CD4-positive, alpha-beta T cell treated with Interferon gamma for 1 hour (primary cell): ENCODE measurements around the gene TBR1.

Experiments
- DNase-seq: peaks from one replicate; pipeline ENCODE4 v3.0.0-alpha.2; 2020

The TBR1 gene

DNA sequence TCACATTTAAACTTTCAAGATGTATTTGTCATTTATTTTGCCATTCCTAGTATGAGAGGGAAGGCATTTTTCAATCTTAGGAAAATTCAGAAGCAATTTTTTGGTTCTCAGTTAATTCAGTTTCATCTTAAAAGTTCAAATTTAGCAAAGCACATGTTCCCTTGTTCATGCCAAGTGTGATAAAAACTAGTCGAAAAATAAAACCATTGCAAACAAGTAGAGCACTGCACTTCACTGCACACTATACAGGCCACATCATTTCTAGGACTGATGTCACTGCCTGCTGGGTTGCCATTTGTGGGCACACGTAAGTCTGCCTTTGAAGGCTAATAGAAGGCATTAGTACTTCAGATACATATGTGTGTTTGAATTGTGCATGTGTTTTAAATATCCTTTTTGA, 14.3 kb downstream of the TBR1 start:
- no peak for DNase-seq

DNA sequence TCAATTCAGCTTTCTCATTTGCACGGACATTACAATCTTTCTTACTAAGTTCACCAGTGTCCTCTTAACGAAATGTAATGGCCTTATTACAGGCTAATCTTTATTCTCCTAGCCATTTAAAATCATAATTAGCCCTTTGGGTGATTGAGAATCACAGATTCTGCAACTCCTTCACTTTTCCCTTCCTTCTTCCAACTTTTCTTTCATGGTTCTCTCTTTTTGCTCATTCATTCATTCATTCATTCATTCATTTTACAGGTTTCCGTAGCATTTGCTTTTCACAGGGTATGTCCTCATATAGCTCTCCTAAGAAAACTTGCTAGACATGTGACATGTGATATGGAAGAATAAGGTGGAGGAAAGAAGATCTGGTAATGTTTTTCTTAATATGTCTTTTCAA, 16.0 kb downstream of the TBR1 start:
- DNase-seq = no peak

DNA sequence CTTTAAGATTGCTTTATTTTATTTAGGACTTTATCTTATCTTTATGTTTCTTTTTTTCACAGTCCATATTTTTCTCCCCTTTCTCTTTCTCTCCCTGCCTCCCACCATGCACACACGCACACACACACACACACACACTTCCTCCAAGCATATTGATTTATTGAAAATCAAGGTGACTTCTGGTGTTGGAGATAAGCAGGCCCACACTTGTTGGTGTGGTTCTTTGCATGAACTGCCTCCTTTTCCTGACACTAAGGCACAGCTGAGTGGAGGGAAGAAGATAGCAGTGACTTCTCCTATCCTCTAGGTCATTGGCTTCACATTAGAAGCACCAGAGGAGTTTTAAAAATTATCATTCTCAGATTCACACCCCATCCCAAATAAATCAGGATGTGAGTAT, 18.0 kb downstream of the TBR1 start:
- no peak for DNase-seq

DNA sequence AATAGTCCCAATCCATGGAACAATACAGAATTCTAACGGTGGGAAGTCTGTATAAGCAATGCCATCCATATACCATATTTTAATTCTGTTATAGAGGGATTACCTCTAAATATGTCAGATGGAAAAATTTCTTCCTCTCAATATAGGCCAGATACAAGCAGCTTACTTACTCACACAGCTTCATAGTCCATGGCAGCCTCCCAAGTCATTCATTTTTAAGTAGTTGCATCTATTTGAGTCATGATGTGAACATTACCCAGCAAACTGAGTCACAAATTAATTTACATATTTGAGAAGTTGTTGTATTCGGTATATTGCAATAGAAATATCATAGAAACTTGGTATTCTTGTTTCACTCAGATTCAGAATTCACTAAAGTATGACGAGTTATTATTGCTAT, 20.3 kb downstream of the TBR1 start:
- no peak for DNase-seq

DNA sequence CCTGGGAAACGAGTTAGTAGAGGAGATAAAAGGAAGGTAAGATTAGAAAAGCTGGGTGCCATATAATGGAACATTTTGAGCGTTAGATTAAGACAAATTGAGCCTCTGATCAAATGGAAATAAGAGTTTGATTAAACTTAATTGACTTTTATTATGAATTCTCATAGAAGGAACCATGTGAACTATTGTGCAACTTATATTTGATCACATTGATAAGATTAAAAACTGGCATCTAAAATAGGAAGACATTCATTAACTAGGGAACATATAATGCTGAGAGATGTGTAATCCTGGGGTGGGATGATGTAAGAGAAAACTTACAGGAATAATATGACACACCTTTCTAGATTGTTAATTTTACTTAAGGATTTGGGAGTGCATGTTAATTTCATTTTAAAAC, 22.5 kb downstream of the TBR1 start:
- DNase-seq = no peak

DNA sequence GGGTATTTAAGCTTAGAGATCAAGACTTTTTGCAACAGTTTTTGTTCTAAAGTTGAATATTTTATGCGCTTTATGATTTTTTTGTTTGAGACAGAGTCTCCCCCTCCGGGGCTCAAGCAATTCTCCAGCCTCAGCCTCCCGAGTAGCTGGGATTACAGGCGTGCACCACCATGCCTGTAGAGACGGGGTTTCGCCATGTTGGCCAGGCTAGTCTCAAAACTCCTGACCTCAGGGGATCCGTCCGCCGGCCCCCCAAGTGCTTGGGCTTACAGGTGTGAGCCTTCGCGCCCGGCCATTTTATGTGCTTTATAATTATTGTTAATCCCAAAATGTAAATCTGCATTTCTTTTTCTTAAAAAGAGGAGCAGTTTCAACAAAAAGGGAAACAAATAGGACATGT, 29.0 kb downstream of the TBR1 start:
- DNase-seq = no peak

DNA sequence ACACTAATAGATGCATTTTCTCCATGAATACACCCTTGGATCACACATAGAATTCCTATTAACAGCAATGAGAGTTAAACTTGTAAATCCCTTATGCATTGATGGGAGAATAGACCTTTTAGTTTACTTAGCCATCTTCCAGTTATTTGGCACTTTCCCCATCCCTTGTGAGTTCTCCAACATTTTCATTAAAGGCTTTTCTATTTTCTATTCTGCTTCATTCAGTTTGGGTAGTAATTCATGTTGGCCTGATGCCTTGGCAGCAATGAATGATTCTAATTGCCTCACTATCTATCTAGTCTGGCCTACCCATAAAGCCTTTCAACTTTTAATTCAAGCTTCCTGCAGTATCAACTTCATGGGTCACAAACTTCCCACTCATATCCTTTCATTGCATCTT, 32.3 kb downstream of the TBR1 start:
- no peak for DNase-seq

DNA sequence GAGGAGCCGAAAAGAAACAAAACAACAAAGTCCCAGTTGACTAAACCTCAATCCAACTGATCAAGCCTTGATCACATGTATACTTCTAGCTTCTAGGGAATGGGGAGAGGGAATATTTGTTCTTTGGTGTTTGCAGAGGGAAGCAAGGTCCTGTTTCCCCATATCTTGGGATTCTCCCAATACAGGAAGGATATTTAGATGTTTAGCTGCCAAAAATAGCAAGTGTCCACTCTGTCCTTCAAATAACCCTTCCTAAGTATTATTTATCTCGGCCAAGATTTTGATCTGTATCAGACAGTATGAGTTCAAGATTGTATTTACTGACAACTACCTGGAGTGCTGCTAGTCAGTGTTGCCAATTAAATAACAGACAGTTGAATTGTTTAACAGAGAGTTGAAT, 55.5 kb downstream of the TBR1 start:
- DNase-seq = no peak

DNA sequence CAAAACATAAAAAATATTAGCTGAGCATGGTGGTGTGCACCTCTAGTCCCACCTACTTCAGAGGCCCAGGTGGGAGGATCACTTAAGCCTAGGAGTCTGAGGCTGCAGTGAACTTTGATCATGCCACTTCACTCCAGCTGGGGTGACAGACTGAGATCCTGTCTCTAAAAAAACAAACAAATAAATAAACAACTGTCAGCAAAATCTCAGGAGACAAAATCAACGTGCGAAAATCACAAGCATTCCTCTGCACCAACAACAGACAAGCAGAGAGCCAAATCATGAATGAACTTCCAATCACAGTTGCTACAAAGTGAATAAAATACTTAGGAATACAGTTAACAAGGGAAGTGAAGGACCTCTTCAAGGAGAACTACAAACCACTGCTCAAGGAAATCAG, 58.8 kb downstream of the TBR1 start:
- DNase-seq = no peak
